ENCODE results near the gene BORCS5. TPM values are rescaled to one million over a fixed set of nuclear protein-coding genes. Genes with fewer than 3 reads are reported as not detected.

BORCS5 gene
- total RNA-seq, 2 experiments from 2014 or later: 41.1 to 43.3 TPM

DNA sequence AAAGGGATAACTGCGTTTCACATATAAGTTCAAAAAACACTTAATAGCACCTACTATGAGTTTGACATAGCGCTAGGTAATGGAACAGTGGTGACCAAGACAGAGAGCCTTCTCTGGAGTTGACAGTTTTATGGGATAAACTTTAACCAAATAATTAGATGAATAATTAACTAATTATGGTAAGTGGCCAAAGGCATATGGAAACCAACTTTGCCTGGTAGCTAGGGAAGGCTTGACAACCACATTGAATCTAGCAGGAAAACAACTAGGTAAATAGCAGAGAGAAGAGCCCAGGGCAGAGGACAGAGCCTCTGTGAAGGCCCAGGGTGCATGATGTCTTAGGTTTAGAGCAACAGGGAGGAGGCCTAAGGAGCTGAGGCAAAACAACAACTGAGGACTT, 153.7 kb downstream of the BORCS5 start:
- ChIA-PET CTCF (interaction anchor here (0.9 kb wide), 1 partner anchor 33 kb away, joined by 4 read pairs; no protein-coding TSS in a partner anchor), POLR2A (interaction anchor here (0.6 kb wide), 1 partner anchor 24 kb away, joined by 3 read pairs; no protein-coding TSS in a partner anchor)

DNA sequence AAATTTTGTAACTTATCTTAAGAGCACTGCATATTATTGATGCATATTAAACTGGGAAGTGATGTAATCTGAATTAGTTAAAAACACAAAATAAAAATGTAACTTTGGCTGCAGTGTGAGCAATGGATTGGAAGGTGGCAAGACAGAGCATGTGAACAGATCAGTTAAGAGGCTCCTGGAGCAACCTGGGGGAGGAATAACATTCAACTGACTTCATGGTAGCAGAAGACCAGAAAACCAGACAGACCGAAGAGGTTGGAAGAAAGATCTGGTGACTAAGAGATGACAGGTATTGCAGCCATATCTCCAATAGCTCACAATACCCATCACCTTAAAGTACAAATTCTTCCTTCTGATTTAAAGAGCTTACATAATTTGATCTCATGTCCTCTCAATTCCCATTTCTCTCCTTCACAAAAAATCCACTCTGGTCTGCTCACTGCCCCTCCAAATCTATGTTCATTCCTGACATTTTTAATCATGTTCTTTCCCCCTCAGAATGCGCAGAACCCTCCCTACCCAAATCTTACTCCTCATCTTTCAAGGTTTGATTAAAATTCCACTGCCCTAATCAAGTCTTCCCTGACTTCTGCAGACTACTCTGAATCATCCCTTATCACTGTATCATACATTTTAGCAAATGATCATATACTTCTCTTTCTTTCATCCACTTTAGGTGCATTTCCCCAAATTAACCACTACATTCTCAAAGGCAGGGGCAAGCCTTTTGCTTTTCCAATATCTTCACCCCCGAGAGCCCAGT, 154.3 kb downstream of the BORCS5 start:
- CTCF ChIA-PET: interaction anchor here (0.9 kb wide), 1 partner anchor 34 kb away, joined by 4 read pairs; no protein-coding TSS in a partner anchor
- POLR2A ChIA-PET: interaction anchor here (0.6 kb wide), 1 partner anchor 24 kb away, joined by 3 read pairs; no protein-coding TSS in a partner anchor

DNA sequence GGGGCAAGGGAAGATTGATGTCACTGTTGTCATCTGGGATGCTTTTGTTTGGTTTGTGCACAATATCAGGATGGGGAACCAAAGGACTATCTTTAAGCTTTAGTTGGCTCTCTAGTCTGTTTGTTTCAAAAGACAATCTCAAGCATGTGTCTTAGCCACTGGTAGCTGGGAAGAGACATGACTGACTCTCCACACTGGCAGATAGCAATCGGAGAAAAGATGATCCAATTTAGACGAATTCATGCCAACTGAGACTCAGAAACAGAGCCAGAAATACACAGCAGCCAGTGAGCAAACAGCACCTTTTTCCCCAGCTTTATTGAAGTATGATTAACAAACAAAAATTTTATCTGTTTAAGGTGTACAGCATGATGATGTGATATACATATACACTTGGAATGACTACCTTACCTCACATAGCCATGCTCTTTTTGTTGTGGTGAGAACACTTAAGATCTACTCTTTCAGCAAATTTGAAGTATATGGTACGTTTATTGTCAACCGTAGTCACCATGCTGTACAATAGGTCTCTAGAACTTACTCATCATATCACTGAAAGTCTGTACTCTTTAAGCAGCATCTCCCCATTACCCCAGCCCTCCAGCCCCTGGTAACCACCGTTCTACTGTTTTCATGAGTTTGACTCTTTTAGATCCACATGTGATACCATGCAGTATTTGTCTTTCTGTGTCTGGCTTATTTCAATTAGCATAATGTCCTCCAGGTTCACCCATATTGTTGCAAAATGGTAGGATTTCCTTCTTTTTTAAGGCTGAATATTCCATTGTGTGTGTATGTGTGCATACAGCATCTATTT, 155.2 kb downstream of the BORCS5 start:
- ChIA-PET CTCF (no interaction called here), POLR2A (interaction anchor here (0.5 kb wide), 1 partner anchor 64 kb away, joined by 8 read pairs; no protein-coding TSS in a partner anchor)

DNA sequence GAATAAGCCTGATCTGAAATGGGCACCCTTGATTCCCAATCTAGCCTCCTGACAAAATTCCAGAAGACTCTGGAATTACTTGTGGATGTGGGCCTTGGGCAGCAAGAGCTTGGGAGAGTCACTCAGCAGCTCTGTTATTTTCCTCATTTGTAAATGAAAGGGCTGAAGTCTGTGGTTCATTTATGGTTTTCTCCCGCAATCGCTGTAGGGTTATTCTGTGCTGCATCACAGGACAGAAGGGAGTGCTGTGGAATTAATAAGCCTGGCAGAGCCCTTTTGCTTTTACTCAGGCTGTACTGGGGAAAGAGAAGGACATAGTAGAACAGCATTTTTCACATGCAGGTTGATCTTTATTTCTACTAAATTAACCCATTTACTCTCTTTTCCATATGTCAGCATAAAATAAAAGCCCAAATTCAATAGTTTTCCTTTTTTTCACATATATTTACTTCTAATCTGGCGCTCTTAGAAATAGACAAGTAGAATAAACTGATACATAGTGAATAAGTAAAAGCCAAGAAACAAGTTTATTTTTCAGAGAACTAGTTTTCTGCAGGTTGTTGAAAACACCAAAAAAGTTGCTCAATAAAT, 156.6 kb downstream of the BORCS5 start:
- ChIA-PET CTCF (no interaction called here), POLR2A (no interaction called here)

DNA sequence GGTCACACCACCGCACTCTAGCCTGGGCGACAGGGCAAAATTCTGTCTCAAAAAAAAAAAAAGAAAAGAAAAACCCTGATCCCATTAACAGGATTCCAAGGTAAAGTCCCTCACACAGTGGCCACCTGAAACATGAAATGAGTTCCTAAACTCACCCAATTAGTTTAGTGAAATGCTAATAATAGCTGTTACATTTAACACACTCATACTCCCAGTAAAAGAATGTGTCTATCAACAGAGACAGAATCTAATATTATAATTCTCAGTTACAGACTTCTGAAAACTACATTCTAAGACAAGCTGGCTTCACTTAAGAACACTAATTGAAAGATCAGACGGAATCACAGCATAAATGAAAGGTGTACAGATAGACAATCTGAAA, 161.6 kb downstream of the BORCS5 start:
- CTCF ChIA-PET: no interaction called here
- POLR2A ChIA-PET: interaction anchor here (0.5 kb wide), 1 partner anchor 87 kb away, joined by 5 read pairs; no protein-coding TSS in a partner anchor

DNA sequence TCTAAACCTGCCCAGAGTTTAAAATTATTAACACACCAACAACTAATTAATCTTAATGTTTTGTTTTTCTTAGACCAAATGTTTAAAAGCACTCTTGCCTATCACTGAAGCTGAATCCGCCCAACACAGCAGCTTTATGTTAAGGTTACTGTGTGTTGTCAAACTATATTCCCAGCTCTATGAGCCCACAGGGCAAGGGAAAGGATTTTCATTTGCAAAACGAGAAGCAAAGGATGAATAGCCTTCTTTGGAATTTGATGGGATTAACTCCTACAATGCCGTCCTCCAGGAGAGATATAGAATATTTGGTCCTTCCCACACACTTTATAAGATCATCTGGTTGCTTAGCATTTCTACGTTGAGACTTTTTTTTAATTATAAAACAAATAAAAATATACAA, 162.0 kb downstream of the BORCS5 start:
- POLR2A ChIA-PET: no interaction called here
- CTCF ChIA-PET: no interaction called here

Other genes starting within 250 kb of the BORCS5 start
- gene LRP6, start 90.0 kb upstream of the BORCS5 start, total RNA-seq: 1 to 10 TPM; 1.1 to 1.7 TPM
- gene MANSC1, start 6.8 kb upstream of the BORCS5 start, total RNA-seq: under 1 TPM; 0.23 to 0.34 TPM
- gene DUSP16, start 205.8 kb downstream of the BORCS5 start, total RNA-seq: 10 to 100 TPM; 37.1 to 39.4 TPM

All from activated CD8-positive, alpha-beta memory T cell treated with anti-CD3 and anti-CD28 coated beads for 36 hours (primary cell).